CD4-positive, alpha-beta T cell (primary cell): ENCODE data around the gene CD6. TPM values are rescaled to one million over a fixed set of nuclear protein-coding genes. Genes with fewer than 3 reads are reported as not detected.
A peak's percentile ranks its signal among the peaks of the same experiment; 100 is the strongest.

Experiments
- ATAC-seq: fragments of 200-7000 bp; cut with Tn5 transposase; one replicate; pipeline ENCODE4 v1.10.0; 2022; ENCODE audit warnings: mild to moderate bottlenecking; ENCODE audit not compliant: poor library complexity
- CTCF ChIA-PET: fragments of 350-600 bp; sonication (Branson Sonifier 250); formaldehyde crosslinking; loops from one replicate; lab custom pipeline; 2021; ENCODE audit warnings: antibody characterized with exemption, inconsistent platforms; lab: Charles Lee
- POLR2A ChIA-PET: fragments of 350-600 bp; sonication (Branson Sonifier 250); formaldehyde crosslinking; loops from one replicate; lab custom pipeline; 2021; ENCODE audit warnings: antibody characterized with exemption, inconsistent platforms; lab: Charles Lee
- DNase-seq, 14 experiments: peaks; one replicate each; pipeline ENCODE4 v3.0.0-alpha.2; 2013 to 2020; ENCODE audit warnings: mixed read lengths in 2 of 14
- H3K27ac ChIP-seq, 2 donors: one replicate each; pipeline versions ENCODE4 v1.5.1 to v1.7.0; 2013; ENCODE audit warnings: low read length in 2 of 2, low read depth in 1 of 2, mild to moderate bottlenecking in 1 of 2
- H3K27me3 ChIP-seq, 2 experiments: 1 replicate in 1 of 2; 2 replicates in 1 of 2; pipeline versions ENCODE4 v1.6.1 to v1.7.0; 2013; ENCODE audit warnings: low read length in 2 of 2, control low read depth in 1 of 2, mild to moderate bottlenecking in 1 of 2, moderate library complexity in 1 of 2; ENCODE audit not compliant: insufficient read depth in 2 of 2, control insufficient read depth in 1 of 2
- H3K36me3 ChIP-seq: one replicate; pipeline ENCODE4 v1.6.1; 2013; ENCODE audit warnings: low read length, control low read depth; ENCODE audit not compliant: insufficient read depth
- H3K4me1 ChIP-seq: one replicate; pipeline ENCODE4 v1.6.1; 2013; ENCODE audit warnings: low read length, control low read depth; ENCODE audit not compliant: insufficient read depth
- H3K4me3 ChIP-seq: one replicate; pipeline ENCODE4 v1.5.1; 2013; ENCODE audit warnings: mild to moderate bottlenecking, low read length, moderate library complexity
- H3K9me3 ChIP-seq, 2 experiments: 1 replicate in 1 of 2; 2 replicates in 1 of 2; pipeline versions ENCODE4 v1.6.1 to v1.7.0; 2013; ENCODE audit warnings: low read length in 2 of 2, mild to moderate bottlenecking in 2 of 2, control low read depth in 1 of 2, moderate library complexity in 1 of 2; ENCODE audit not compliant: control insufficient read depth in 1 of 2, insufficient read depth in 1 of 2
- H3K27ac Mint-ChIP-seq: one replicate; pipeline ENCODE4 v1.8.0; 2020; ENCODE audit warnings: mixed read lengths
- H3K27me3 Mint-ChIP-seq: one replicate; pipeline ENCODE4 v1.8.0; 2021; ENCODE audit warnings: mixed read lengths
- H3K36me3 Mint-ChIP-seq: one replicate; pipeline ENCODE4 v1.8.0; 2021; ENCODE audit warnings: low read depth, mixed read lengths
- H3K4me1 Mint-ChIP-seq: one replicate; pipeline ENCODE4 v1.8.0; 2021; ENCODE audit warnings: low read depth, mixed read lengths
- H3K4me3 Mint-ChIP-seq: one replicate; pipeline ENCODE4 v1.8.0; 2020; ENCODE audit warnings: mild to moderate bottlenecking, mixed read lengths
- H3K9me3 Mint-ChIP-seq: one replicate; pipeline ENCODE4 v1.8.0; 2020; ENCODE audit warnings: mixed read lengths
- intact Hi-C, 2 experiments: fragments of 100-400 bp; cut with DNase I in 1 of 2; cut with micrococcal nuclease in 1 of 2; formaldehyde crosslinking; loops; one replicate each; pipeline versions ENCODE4 v1.15.1 to v1.9.0; 2023 to 2025; cut with DNase I, micrococcal nuclease
- total RNA-seq, 174 experiments: library from RNA in 2 of 174; stranded (reverse) in 2 of 174; gene quantifications; one replicate each; pipeline ENCODE4 v1.2.3 and lab custom pipeline; 2021 to 2026
- TF ChIP-seq, protein P1 (sequence below): fragments of 200-600 bp; IDR thresholded peaks from one replicate; pipeline ENCODE4 v1.8.0; 2022; ENCODE audit warnings: antibody characterized with exemption, mild to moderate bottlenecking

The CD6 gene
- total RNA-seq, 2 experiments from 2014 or later: 814 to 827 TPM

DNA sequence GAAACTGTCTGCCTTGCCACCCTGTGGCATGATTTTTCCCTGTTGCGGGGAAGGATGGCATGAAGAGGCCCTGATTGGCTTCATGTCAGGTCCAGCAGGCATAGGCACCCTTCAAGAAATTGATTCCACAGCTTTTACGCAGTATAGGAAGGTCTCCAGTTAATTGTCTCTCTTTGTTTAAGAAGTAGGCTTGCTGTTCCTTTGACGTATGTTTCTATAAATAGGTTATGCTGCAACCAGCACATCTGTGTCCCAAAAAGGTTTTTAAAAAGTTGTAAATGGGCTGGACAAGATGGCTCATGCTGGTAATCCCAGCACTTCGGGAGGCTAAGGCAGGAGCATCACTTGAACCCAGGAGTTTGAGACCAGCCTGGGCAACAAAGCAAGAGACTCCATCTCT lies 62.6 kb downstream of the CD6 start:
- Histone ChIP-seq H3K36me3 (peaks cover 8% of the 10 kb centered on the region), H3K27me3 (no peaks in the 10 kb centered on the region), H3K4me1 (peaks cover 46% of the 10 kb centered on the region), H3K27ac (no peak overlapping the region), H3K9me3 (no peaks in the 10 kb centered on the region), H3K4me3 (no peak overlapping the region)
- peaks cover 69% of the 10 kb centered on the region for H3K4me1 Mint-ChIP-seq
- ChIA-PET CTCF (no interaction called here), POLR2A (interaction anchor here (1.1 to 12.8 kb wide), 2 partner anchors 9 to 48 kb away, joined by 3 to 307 read pairs; no protein-coding TSS in a partner anchor)
- TF ChIP-seq, protein P1, sequence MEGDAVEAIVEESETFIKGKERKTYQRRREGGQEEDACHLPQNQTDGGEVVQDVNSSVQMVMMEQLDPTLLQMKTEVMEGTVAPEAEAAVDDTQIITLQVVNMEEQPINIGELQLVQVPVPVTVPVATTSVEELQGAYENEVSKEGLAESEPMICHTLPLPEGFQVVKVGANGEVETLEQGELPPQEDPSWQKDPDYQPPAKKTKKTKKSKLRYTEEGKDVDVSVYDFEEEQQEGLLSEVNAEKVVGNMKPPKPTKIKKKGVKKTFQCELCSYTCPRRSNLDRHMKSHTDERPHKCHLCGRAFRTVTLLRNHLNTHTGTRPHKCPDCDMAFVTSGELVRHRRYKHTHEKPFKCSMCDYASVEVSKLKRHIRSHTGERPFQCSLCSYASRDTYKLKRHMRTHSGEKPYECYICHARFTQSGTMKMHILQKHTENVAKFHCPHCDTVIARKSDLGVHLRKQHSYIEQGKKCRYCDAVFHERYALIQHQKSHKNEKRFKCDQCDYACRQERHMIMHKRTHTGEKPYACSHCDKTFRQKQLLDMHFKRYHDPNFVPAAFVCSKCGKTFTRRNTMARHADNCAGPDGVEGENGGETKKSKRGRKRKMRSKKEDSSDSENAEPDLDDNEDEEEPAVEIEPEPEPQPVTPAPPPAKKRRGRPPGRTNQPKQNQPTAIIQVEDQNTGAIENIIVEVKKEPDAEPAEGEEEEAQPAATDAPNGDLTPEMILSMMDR: no peak
- intact Hi-C loops: no loop called here
- peak overlapping the region; percentile 42 for H3K27ac Mint-ChIP-seq
- no peaks in the 10 kb centered on the region for H3K9me3 Mint-ChIP-seq
- no peak for ATAC-seq
- H3K36me3 Mint-ChIP-seq: no peaks in the 10 kb centered on the region
- DNase-seq: no peak
- no peaks in the 10 kb centered on the region for H3K27me3 Mint-ChIP-seq
- H3K4me3 Mint-ChIP-seq: no peak overlapping the region

DNA sequence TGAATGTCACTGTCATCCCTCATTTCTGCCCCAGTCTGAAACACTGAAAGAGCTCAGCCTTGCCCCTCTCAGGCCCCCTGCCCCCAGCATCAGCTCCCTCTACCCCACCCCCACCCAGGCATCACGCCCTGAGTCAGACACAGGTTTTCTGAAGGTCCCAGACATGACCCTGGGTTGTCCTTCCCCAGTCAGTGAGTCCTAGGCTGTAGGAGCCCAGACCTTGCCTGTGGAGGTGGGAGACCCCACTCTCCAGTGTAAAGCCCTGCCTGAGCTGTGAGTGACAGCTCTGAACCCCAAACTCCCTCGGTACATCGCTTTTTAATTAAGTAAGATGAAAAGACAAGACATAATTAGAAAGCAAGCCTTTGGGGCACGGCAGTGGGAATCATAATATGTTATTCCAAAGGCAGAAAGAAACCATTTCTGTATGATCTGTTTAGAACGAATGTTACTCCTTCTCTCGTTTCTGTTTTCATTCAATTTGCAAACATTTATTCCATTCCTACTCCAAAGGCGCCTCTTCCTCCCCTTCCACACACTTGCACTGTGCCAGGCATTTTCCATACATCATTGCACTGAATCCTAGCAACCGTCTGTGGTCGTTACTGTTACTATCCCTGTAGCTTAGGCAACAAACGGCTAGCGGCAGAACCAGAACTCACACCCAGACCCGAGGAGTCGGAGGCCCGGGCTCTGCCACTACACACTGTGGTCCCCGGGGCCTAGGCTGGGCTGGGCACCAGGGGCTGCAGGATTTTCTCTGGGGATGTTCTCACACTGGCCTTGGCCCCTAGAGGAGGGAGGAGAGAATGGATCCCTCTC lies 63.4 kb downstream of the CD6 start:
- Mint-ChIP-seq H3K4me3 (peak overlapping the region; percentile 63), H3K9me3 (no peaks in the 10 kb centered on the region), H3K36me3 (no peaks in the 10 kb centered on the region), H3K27ac (peak overlapping the region; percentile 85), H3K4me1 (peaks cover 72% of the 10 kb centered on the region), H3K27me3 (no peaks in the 10 kb centered on the region)
- Histone ChIP-seq H3K4me1 (peaks cover 49% of the 10 kb centered on the region), H3K27ac (peak overlapping the region in 1 of 2 donors; percentile 27), H3K36me3 (peaks cover 6% of the 10 kb centered on the region), H3K9me3 (no peaks in the 10 kb centered on the region), H3K4me3 (no peak overlapping the region), H3K27me3 (no peaks in the 10 kb centered on the region)
- intact Hi-C loops: no loop called here
- ChIA-PET CTCF (no interaction called here), POLR2A (interaction anchor here (1.0 to 12.8 kb wide), 4 partner anchors 10 to 53 kb away, joined by 3 to 307 read pairs (median 4); no protein-coding TSS in a partner anchor)
- no peak for ATAC-seq
- DNase-seq: no peak
- TF ChIP-seq, protein P1: no peak

DNA sequence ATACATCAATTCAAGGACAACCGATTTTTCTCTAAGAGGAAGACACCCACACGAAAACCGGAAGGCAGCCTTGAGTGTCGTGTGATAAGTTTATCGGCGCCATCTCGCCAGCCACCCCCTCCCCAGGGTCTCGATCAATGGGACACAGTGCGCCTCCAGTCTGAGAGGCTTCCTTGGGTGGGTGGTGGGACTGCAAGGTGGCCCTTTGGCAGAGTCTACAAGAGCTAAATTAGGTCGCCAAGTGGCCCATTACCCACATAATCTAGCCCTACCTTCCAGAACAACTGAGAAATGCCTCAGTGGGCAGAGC lies 64.0 kb downstream of the CD6 start:
- no peaks in the 10 kb centered on the region for H3K36me3 Mint-ChIP-seq
- no peaks in the 10 kb centered on the region for H3K9me3 Mint-ChIP-seq
- ATAC-seq (peak; percentile 54), DNase-seq (peak in 1 of 14 experiments; percentile 36)
- Histone ChIP-seq H3K4me1 (peaks cover 54% of the 10 kb centered on the region), H3K27me3 (no peaks in the 10 kb centered on the region), H3K4me3 (no peak overlapping the region), H3K9me3 (no peaks in the 10 kb centered on the region), H3K27ac (peak overlapping the region in 1 of 2 donors; percentile 27), H3K36me3 (peaks cover 2% of the 10 kb centered on the region)
- peak overlapping the region; percentile 85 for H3K27ac Mint-ChIP-seq
- CTCF ChIA-PET: interaction anchor here (1.2 kb wide), 1 partner anchor 12 kb away, joined by 3 read pairs; no protein-coding TSS in a partner anchor
- no peaks in the 10 kb centered on the region for H3K27me3 Mint-ChIP-seq
- H3K4me1 Mint-ChIP-seq: peaks cover 72% of the 10 kb centered on the region
- H3K4me3 Mint-ChIP-seq: peak overlapping the region; percentile 63
- intact Hi-C loops: no loop called here
- TF ChIP-seq, protein P1: no peak
- POLR2A ChIA-PET: interaction anchor here (1.0 to 12.8 kb wide), 3 partner anchors 10 to 53 kb away, joined by 3 to 307 read pairs (median 4); no protein-coding TSS in a partner anchor
